Colonic mucosa (tissue), 4 donors: ENCODE data around the gene NT5C2. TPM values are rescaled to one million over a fixed set of nuclear protein-coding genes. Genes with fewer than 3 reads are reported as not detected.

Experiments
- DNase-seq: peaks from one replicate; pipeline ENCODE4 v3.0.0-alpha.2; 2020
- H3K27ac ChIP-seq: fragments of 200-600 bp; one replicate; pipeline ENCODE4 v1.8.0; 2021
- H3K27me3 ChIP-seq: fragments of 200-600 bp; one replicate; pipeline ENCODE4 v1.8.0; 2021
- H3K36me3 ChIP-seq: fragments of 200-600 bp; one replicate; pipeline ENCODE4 v1.8.0; 2021
- H3K4me1 ChIP-seq: fragments of 200-600 bp; one replicate; pipeline ENCODE4 v1.8.0; 2021; ENCODE audit warnings: mild to moderate bottlenecking
- H3K4me3 ChIP-seq: fragments of 200-600 bp; one replicate; pipeline ENCODE4 v1.8.0; 2021
- H3K9ac ChIP-seq, 2 donors: one replicate each; pipeline ENCODE4 v1.7.0; 2013; ENCODE audit warnings: control low read depth in 2 of 2, low read depth in 2 of 2, low read length in 2 of 2
- H3K9me3 ChIP-seq: fragments of 200-600 bp; one replicate; pipeline ENCODE4 v1.8.0; 2021
- CTCF ChIP-seq: fragments of 200-600 bp; IDR thresholded peaks from one replicate; pipeline ENCODE4 v1.8.0; 2022; ENCODE audit warnings: antibody characterized with exemption, mild to moderate bottlenecking
- intact Hi-C: fragments of 100-400 bp; cut with DNase I; formaldehyde crosslinking; loops from one replicate; pipeline ENCODE4 v1.14.1; 2022
- total RNA-seq, 2 donors: library from RNA; stranded (reverse); fragmentation: NEBNext Ultra II Directional in 1 of 2; extraction: Animal tissue kit (Norgen Biotek cat#: 25700) in 1 of 2; gene quantifications; one replicate each; pipeline ENCODE4 v1.2.1, GENCODE V29; 2021
- donor health status: healthy.
- donor health status: DM: no; HTN: no; CAD: no.
- donor health status: DM: no; HTN: no; CAD: no.

Gene NT5C2
- total RNA-seq, 2 donors from 2014 or later = 59.6 to 89.5 TPM

- no peak overlapping the region for H3K9ac ChIP-seq
- no peak for DNase-seq
- no peaks in the 10 kb centered on the region for H3K36me3 ChIP-seq
- H3K9me3 ChIP-seq = no peaks in the 10 kb centered on the region
- H3K4me3 ChIP-seq = no peak overlapping the region
- H3K27me3 ChIP-seq = no peaks in the 10 kb centered on the region
- intact Hi-C loops = no loop called here
- no peak overlapping the region for H3K27ac ChIP-seq
- TF ChIP-seq CTCF = no peak
- no peaks in the 10 kb centered on the region for H3K4me1 ChIP-seq
Observed at GRCh38 chr10:103125323-103126267, 67.5 kb downstream of the NT5C2 start.

GRCh38 chr10:103124420-103125096 is 68.5 kb downstream of the NT5C2 start:
- no peak overlapping the region for H3K4me3 ChIP-seq
- H3K27me3 ChIP-seq = no peaks in the 10 kb centered on the region
- TF ChIP-seq CTCF = no peak
- intact Hi-C loops = no loop called here
- H3K36me3 ChIP-seq = no peaks in the 10 kb centered on the region
- H3K9ac ChIP-seq = no peak overlapping the region
- no peak for DNase-seq
- no peak overlapping the region for H3K27ac ChIP-seq
- H3K4me1 ChIP-seq = no peaks in the 10 kb centered on the region
- H3K9me3 ChIP-seq = no peaks in the 10 kb centered on the region

- no peaks in the 10 kb centered on the region for H3K9me3 ChIP-seq
- no peak overlapping the region for H3K4me3 ChIP-seq
- H3K36me3 ChIP-seq = no peaks in the 10 kb centered on the region
- TF ChIP-seq CTCF = no peak
- H3K27me3 ChIP-seq = no peaks in the 10 kb centered on the region
- H3K4me1 ChIP-seq = no peaks in the 10 kb centered on the region
- H3K9ac ChIP-seq = no peak overlapping the region
- intact Hi-C loops = no loop called here
- no peak for DNase-seq
- H3K27ac ChIP-seq = no peak overlapping the region
Observed at GRCh38 chr10:103123282-103124024, 69.6 kb downstream of the NT5C2 start.

GRCh38 chr10:103120977-103121735 is 71.9 kb downstream of the NT5C2 start:
- Histone ChIP-seq H3K4me1 (no peaks in the 10 kb centered on the region), H3K27ac (no peak overlapping the region), H3K9ac (no peak overlapping the region), H3K27me3 (no peaks in the 10 kb centered on the region), H3K4me3 (no peak overlapping the region), H3K9me3 (no peaks in the 10 kb centered on the region), H3K36me3 (no peaks in the 10 kb centered on the region)
- DNase-seq = no peak
- intact Hi-C loops = no loop called here
- TF ChIP-seq CTCF = no peak

DNA sequence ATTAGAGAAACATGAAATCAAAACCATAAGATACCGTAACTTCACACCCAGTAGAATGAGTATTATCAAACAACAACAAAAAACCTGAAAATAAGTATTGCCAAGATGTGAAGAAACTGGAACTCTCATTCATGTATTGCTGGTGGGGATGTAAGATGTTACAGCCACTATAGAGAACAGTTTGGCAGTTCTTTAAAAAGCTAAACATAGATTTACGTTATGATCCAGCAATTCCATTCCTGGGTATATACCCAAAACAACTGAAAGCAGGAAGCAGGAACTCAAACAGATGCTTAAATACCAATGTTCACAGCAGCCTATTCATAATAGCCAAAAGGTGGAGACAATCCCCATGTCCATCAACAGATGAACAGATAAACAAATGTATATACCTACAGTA is 72.5 kb downstream of the NT5C2 start:
- intact Hi-C loops = no loop called here
- no peak for DNase-seq
- Histone ChIP-seq H3K4me3 (no peak overlapping the region), H3K4me1 (no peaks in the 10 kb centered on the region), H3K9ac (no peak overlapping the region), H3K9me3 (no peaks in the 10 kb centered on the region), H3K36me3 (no peaks in the 10 kb centered on the region), H3K27me3 (no peaks in the 10 kb centered on the region), H3K27ac (no peak overlapping the region)
- no peak for TF ChIP-seq CTCF
